HG02943 (cell line): ENCODE data around the gene LRIT1.

Experiments
- ATAC-seq: cut with Tn5 transposase; IDR thresholded peaks from one replicate; pipeline ENCODE4 v1.9.1; 2021; ENCODE audit warnings: mild to moderate bottlenecking, low read depth, moderate library complexity; ENCODE audit not compliant: unreplicated experiment

Gene LRIT1

DNA sequence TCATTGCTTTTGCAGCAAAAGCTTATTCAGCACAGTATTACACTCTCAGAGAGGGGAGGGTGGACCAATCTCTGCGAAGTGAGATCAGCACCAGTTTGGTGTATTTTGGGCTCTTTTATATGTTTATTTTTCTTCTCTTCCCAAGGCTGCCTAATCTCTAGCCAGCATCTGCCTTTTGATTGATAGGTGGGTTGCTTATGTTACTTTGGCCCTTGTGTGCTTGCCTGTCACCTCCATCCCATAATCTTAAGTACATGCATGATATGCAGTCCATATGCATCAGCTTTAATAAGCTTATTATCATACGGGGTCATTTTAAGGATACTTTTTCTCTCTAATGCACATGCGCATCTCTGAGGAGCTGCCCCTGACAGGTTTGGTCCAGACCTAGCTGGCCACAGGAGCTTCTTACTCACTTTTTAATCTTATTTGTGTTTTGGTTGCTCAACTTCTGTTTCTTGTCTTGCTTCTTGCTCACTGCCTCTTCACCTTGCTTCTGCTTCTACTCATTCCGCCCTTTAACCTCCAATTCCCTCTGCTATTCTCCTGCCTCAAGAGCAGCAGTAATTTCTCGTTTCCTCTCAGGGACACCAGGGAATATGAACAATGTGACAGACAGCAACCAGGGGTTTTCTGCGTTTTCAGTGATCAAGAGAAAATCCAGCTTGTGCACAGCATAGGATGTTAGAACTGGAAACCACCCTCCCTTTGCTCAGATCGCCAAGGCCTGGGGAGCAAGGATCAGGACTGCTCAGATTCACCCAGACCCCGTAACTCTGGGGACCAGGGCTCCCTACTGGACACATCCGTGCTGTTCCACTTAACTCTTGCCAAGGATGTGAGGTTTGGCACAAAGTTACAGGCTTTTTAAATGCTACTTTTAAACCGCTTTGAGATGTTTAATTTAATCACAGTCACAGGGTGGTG lies 13.5 kb upstream of the LRIT1 start:
- no peak for ATAC-seq

DNA sequence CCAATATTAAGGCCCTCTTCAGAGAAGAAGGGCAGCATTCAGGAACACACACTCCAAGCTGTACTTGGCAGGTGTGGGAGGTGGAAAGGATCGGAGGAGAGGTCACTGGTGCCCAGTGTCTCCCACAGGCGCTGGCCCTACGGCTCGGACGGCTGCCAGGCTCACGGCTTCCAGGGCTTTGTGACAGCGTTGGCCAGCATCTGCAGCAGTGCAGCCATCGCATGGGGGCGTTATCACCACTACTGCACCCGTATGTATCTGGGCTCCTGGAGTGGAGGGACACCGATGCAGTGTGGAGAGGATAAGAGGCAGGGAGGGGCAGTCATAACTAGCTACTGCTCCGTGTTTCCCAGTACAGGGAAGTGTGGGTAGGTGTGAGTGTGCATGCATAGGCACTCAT lies 7.4 kb upstream of the LRIT1 start:
- no peak for ATAC-seq

DNA sequence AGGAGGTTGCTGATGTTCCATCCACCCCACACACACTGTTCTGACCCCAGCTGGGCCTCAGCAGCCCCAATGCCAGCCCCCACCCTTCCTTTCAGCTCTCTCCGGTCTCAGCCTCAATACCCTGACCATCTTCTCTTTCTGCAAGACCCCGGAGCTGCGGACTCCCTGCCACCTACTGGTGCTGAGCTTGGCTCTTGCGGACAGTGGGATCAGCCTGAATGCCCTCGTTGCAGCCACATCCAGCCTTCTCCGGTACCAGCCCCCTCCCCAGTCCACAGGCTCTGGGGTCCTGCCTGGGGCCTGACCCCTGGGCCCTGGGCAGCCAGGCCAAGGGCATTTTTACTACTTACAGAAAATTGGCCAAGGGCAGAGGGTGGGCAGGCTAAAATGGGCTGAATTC lies 6.2 kb upstream of the LRIT1 start:
- no peak for ATAC-seq

DNA sequence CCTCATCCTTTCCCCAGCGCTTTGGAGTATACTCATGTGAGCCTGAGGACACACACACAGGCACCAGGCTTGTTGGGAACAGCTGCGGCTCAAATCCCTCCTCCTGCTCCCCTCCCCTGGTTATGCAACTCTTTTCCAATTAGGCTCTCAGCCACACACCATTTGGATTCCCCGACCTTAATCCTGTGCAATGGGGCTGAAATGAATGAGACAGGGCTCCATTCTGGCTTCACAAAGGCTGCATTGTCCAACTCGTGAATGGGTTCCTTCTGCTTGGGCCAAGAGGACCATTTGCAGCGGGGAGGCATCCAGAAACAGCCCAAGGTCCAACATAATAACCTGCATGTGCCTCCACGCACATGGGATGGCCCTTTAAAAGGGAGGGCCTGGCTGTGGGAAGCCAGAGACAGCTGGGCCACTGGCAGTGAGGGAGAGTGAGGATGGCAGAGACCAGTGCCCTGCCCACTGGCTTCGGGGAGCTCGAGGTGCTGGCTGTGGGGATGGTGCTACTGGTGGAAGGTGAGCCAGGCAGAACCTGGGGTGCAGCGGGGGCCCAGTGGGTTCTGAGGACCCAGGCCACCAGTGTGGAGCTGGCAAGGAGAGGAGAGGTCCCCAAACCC lies 3.4 kb upstream of the LRIT1 start, which contains the start of gene RGR:
RGR (plus strand) TSS at position 403 of the 620 bp plus-strand sequence; CDS start at position 441, 38 bp downstream.
- ATAC-seq: no peak

DNA sequence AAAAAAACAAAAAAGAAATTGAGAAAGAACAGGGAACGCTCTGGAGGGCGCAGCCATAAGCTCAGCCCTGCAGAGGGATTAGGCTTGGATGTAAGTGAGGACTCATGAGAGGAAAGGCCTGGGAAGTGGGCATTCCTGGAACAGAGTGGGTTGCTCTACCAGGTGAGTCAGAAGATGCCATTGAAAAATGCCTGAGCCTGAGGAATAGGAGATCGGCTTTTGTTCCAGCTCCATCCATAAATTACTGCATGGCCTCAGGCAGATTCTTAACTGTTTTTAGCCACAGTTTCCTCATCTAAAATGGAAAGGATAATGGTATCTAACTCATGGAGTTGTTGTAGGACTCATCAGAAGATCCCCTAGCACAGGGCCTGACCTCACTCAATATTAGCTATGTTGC lies 2.4 kb upstream of the LRIT1 start:
- no peak for ATAC-seq

DNA sequence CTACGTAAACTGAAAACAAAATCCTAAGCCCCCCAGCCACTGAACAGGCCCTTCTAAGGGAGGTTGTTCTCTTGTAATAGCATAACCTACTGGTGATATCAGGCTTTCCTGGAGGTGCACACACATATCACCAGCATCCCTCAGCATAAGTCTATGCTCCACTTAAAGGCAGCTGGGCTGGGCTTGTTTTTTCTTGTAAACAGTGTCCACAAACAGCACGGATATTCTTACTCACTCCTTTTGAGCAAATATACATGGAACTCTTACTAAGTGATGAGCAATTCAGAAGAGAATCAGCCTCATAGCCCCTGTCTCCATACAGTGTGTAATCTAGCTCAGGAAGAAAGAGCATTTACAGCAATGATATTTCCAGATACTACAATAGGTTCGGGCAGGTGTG lies 2.4 kb downstream of the LRIT1 start:
- no peak for ATAC-seq

DNA sequence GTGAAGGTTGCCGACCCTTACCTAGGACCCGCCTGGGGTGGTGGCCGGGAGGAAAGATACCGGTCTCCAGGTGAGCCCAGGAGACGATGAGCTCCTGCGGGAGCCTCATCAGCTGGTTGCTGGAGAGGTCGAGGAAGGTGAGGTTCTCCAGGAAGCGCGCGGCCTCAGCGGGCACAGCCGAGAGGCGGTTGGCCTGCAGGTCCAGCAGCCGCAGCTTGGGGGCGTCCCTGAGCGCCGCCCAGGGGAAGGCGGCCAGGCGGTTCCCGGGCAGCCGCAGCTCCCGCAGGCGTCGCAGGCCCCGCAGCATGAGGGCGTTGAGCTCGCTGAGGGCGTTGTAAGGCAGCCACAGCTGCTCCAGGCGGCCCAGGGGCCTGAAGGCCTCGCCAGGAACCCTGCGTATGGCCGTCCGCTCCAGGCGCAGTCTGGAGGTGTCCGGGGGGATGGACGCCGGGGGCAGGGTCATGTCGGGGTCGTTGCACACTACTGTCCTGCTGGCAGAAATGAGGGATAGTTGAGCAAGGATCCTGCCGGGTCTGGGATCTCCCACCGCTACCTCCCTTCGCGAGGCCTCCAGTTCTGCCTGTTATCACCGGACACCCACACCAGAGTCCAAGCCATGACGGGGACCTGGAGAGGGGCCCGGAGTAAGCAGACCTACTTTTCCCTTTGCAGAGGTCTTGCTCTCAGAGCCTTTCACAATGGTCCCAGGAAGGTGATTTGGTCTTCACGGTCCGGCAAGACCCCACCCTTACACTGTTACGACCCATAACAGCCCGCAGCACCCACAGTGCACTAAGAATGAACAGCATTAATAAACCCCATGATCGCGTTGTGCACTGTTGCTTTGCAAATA lies 3.9 kb downstream of the LRIT1 start:
- ATAC-seq: no peak

DNA sequence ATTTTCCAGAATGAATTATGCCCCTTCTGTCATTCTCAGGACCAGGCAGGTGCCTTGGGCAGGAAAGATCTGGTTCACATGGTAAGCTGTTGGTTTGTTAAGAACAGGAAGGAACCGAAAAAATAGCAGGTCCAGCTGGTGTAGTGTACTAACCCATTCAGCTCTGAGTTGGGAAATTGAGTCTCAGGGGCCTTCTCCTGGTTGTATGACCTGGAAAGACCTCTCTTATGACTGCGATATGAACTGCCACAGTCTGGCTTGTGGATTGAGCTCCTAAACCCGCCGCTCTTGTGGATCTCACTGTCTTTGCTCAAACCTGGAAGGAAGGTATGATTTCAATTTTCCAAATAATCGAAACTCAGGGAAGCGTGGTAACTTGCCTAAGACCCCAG lies 4.5 kb downstream of the LRIT1 start:
- no peak for ATAC-seq

DNA sequence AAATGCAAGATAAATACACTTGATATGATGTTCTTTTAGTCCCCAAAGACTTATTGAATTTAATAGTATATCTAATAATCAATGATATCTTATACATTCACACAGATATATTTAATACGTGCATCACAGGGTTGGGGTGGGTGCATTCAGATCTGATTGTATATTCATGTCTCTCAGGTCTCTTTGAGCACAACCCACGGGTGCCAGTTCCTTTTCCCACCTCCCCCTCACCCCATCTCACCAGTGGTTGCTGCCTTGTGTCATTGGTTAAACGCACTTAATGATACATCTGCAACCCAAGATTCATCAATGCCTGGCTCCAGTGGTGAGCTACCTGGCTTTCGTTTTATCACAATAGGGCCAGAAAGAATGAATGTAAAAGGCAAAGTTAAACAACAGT lies 6.2 kb downstream of the LRIT1 start:
- ATAC-seq: no peak

DNA sequence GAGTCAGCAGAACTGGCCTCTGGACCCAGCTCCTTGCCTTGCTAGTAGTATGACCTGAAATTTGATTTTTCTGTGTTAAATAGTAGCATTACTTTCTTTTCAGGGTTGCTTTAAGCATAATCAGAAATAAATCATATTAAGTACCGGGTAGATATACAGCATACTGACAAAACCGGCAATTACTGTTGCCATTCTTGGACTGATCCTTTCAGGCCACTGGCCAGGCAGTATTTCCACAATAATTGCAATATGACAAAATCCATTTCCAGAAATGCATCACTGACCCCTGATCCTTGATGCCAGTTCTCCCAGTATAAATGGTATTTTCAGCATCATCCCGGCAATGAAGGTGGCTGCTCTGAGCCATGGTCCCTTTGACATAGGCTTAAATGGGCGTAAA lies 6.9 kb downstream of the LRIT1 start:
- ATAC-seq: no peak

DNA sequence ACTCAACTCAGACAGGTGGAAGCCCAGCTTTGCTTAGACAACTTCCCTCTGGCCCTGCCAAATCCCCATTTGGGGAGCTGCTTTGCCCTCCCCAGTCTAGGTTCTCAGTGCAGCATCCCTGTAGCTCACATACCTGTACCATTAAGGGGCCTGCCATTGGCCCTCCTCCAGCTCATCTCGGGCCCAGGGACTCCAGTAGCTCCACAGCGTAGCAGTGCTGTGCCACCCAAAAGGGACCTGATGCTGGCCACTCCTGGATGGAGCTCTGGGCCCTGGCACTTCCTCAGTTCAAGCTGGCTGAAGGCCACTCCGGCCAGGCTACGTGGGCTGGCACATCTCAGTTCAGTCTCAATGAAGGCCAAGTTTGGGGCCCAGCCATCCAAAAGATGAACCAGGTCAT lies 7.4 kb downstream of the LRIT1 start:
- no peak for ATAC-seq

DNA sequence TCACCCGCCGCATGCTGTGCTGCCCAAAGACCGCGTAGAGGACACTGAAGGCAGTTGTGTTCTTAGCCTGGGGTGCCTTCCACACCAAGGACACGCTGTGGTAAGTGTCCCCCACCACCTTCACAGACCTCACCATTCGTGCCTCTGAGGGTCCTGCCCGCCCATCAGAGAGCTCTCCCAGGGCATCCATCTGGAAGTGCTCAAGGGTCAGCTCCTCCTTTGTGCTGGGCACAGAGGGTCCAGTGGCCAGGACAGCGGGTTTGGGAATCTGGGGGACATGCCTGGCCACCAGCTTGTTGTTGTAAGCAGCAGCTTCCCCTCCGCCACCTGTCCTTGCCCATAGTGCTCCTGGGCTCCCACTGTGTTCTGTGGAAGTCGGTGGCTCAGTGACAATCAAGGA lies 9.0 kb downstream of the LRIT1 start:
- ATAC-seq: no peak

DNA sequence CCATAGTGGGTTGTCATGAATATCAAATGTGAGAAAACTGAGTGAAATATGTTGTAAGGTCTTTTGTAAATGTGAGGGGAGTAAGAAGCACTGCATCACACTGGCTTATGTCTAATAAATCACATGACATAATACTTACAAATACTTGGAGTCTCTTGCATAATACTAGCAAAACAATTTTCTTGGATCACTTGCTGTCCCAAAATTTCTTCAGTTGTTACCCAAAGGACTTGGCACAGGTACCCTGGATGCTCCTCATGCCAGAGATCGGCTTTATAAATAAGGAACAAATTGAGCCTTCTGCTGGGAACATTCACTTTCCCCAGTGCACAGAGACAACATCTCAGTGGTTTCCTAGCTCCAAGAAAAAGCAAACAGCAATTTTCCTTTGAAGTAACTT lies 11.0 kb downstream of the LRIT1 start:
- ATAC-seq: no peak

DNA sequence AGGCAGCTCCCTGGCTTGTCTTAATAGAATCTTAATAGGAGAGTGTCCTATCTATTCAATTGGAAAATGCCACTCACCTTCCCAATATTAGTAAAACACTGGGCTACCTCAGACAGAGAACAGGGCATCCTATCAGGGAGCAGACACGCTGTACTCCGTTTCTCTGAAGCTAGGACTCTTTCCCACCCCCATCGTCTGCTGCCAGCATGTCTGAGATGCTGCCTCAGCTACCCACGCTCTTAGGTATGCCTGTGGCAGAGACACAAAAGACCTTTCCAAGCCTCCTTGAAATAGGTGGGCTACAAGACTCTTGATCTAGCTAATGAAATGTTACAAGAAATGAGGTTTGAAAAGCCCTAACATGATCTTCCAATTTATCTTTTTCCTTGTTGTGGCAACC lies 13.5 kb downstream of the LRIT1 start:
- no peak for ATAC-seq

DNA sequence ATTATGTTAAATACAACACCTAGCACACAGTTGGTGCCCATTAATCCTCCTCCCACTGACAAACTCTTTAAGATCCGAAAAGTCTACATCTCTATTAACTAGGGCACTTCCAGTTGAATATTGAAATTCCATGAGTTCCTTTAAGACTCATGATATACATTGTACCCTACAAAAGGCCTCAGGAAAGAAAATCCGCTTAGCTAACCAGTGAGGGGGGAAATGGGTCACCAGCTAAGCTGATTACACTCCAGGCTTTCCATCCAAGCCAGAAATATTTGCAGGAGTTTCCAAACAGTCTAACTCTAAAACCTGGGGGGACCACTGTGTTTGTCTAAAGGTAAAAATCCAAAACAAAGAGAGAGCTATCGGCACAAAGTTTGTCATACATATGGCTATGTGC lies 14.7 kb downstream of the LRIT1 start:
- no peak for ATAC-seq

DNA sequence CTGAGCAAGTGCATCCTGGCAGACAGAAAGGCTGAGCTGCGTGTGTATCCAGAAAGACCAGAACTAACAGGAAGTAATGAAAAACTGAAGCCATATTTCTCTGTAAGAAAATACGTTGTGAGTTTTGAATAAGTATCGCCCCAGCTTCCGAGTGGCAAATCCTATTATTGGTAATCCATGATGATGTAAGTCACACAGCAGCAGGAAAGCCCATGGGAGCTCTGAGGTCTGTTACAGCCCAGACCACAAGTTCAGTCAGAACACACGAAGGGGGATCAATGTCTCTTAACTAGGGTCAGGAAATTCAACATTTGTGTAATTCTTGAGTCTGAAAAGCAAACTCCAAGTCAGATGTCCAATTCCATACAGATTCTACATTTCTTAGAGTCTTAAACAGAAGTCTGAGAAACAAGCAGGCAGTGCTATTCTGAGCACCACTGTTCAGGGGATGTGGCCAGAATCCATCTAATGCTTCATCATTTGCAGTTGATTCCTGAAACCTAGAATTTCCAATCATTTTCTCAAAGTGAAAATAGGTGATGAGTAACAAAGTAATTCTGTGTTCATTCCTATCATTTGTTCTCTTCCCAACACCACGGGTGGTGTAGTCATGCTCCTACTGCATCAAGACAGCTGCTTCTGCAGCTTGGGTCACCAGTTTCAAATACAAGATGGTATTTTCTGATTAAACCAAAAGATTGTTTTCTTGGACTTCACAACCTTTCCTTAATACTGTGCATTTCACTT lies 15.7 kb downstream of the LRIT1 start, which contains the start of gene LRIT2:
LRIT2 (minus strand) TSS at position 118 of the 747 bp plus-strand sequence; CDS start at position 94, 24 bp downstream.
- no peak for ATAC-seq

DNA sequence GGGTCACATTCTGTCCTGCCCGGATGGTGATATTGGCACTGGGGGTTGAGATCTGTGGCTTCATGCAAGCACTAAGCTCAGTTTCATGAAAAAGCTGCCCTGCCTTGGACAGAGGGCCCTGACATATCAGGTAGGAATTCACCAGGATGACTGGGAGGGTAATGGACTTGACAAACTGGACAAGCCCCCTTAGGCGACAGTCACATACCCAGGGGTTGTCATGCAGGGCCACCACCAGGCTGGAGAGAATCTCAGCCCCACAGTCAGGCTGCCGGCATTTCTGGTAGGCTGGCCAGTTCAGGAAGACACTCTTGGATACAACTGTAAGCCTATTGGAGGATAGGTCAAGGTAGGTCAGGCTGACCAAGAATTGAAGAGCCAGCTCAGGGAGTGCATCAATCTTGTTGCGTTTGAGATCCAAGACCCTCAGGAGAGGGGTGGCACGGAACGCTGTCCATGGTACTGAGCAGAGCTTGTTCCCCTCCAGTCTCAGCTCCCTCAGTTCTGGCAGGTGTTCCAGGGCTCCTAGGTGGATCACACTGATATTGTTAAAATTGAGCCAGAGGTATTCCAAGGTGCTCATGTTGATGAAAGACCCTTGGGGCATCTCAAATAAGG lies 16.8 kb downstream of the LRIT1 start:
- ATAC-seq: no peak

DNA sequence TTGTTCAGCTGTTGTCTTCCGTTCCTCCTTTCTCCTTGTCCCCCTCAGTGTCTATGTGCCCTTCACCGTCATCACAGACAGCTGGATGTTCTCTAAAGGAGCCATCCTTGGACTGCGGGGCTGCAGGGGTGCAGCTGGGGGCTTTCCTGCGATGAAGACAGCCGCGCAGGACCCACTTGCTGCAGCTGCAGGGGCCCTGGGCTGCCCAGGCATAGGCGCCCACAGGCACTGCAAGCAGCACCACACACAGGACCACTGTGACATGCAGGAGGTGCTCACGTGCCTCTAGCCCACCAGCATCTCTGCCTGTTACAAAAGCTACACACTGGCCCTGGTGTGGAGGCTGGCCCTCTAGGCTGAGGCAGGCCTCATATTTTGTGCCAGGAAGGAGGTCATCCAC lies 19.4 kb downstream of the LRIT1 start:
- no peak for ATAC-seq

DNA sequence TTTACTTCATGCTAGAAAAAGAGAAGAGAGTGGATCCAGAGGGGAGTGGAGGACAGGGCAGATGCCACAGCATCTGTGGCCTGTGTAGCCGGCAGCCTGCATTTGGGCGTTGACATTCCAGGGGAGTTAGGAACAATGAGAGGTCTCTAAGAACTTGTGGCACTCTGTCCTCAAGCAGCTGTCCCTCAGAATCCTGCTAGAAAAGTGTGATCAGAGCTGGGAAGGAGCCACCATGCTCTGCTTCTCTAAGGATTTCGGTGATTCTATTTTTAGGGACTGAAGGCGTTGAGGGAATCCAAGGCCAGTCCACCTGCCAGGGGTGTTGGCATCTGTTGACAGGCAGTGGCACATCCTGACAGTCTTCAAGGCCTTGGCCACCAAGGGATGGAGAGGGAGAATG lies 23.6 kb downstream of the LRIT1 start:
- no peak for ATAC-seq

DNA sequence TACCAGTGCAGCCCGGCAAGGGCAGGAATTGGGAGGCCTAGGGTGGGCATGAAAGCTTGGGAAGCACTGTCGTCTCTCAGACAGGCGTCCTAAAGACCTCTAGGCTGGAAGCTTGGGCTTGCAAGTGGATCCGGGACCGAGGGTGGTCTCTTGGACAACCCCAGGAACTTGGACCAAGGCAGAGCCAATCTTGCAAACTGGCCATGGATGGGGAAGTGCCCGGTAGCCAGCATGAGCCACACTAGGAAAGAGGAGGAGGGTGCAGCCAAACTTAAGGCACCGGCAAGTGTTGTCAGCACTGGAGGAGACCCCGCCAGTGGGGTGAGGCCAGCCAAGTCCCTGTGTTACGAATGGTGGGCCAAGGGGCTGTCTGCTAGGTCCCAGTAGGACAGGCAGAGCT lies 24.5 kb downstream of the LRIT1 start:
- no peak for ATAC-seq
